CD14-positive monocyte (primary cell): Measurements from ENCODE around the gene CYP3A5. TPM values are rescaled to one million over a fixed set of nuclear protein-coding genes. Genes with fewer than 3 reads are reported as not detected.
"Not testable (repeated sequence)": the region's sequence is repeated elsewhere in the genome, so short reads cannot be mapped to it uniquely, and the experiment has no call there.

Experiments used
- DNase-seq, 3 donors: peaks; one replicate each; pipeline ENCODE4 v3.0.0-alpha.2; 2011 to 2022
- H2AFZ ChIP-seq: 2 replicates; pipeline ENCODE4 v1.6.0; 2012; ENCODE audit warnings: mild to moderate bottlenecking, low read depth, low read length, inconsistent platforms; ENCODE audit not compliant: insufficient read depth, poor library complexity, severe bottlenecking
- H3K27ac ChIP-seq, 2 donors: 1 replicate in 1 of 2; 2 replicates in 1 of 2; pipeline ENCODE4 v1.5.1; 2012 to 2013; ENCODE audit warnings: low read length in 2 of 2, control low read depth in 1 of 2, inconsistent platforms in 1 of 2, low read depth in 1 of 2, mild to moderate bottlenecking in 1 of 2
- H3K27me3 ChIP-seq, 2 donors: one replicate each; pipeline versions ENCODE4 v1.6.0 to v1.6.1; 2011 to 2013; ENCODE audit warnings: low read length in 2 of 2; ENCODE audit not compliant: control insufficient read depth in 2 of 2, insufficient read depth in 2 of 2
- H3K36me3 ChIP-seq, 2 donors: replicated peaks in 1 of 2; 1 replicate in 1 of 2; 2 replicates in 1 of 2; pipeline versions ENCODE4 v1.5.1 to v1.6.1; 2012 to 2013; ENCODE audit warnings: low read length in 2 of 2, control low read depth in 1 of 2, inconsistent platforms in 1 of 2, mild to moderate bottlenecking in 1 of 2; ENCODE audit not compliant: insufficient read depth in 2 of 2, control insufficient read depth in 1 of 2
- H3K4me1 ChIP-seq, 2 donors: 1 replicate in 1 of 2; 2 replicates in 1 of 2; pipeline versions ENCODE4 v1.5.1 to v1.6.1; 2012 to 2013; ENCODE audit warnings: low read length in 2 of 2, control low read depth in 1 of 2, inconsistent platforms in 1 of 2, mild to moderate bottlenecking in 1 of 2, moderate library complexity in 1 of 2; ENCODE audit not compliant: insufficient read depth in 2 of 2, control insufficient read depth in 1 of 2
- H3K4me2 ChIP-seq: replicated peaks from 2 replicates; pipeline ENCODE3; 2012; ENCODE audit warnings: low read length, moderate library complexity, mild to moderate bottlenecking; ENCODE audit not compliant: poor library complexity, severe bottlenecking; ENCODE audit errors: extremely low read depth
- H3K4me3 ChIP-seq, 3 experiments: fragments of 200-600 bp in 1 of 3; sonication (generic) in 1 of 3; replicated peaks in 1 of 3; 1 replicate in 2 of 3; 2 replicates in 1 of 3; pipeline ENCODE4 v1.5.1; 2011 to 2013; ENCODE audit warnings: low read length in 3 of 3, mild to moderate bottlenecking in 3 of 3, control low read depth in 2 of 3, low read depth in 2 of 3, inconsistent platforms in 1 of 3, moderate library complexity in 1 of 3
- H3K79me2 ChIP-seq: 2 replicates; pipeline ENCODE4 v1.6.0; 2012; ENCODE audit warnings: mild to moderate bottlenecking, control low read depth, inconsistent platforms, low read length, moderate library complexity; ENCODE audit not compliant: insufficient read depth
- H3K9ac ChIP-seq: 2 replicates; pipeline ENCODE4 v1.6.0; 2017; ENCODE audit warnings: low read length, mild to moderate bottlenecking; ENCODE audit not compliant: insufficient read depth, poor library complexity, severe bottlenecking
- H3K9me3 ChIP-seq, 2 donors: replicated peaks in 1 of 2; 1 replicate in 1 of 2; 2 replicates in 1 of 2; pipeline versions ENCODE4 v1.5.1 to v1.6.1; 2012 to 2013; ENCODE audit warnings: low read length in 2 of 2, control low read depth in 1 of 2; ENCODE audit not compliant: control insufficient read depth in 1 of 2, insufficient read depth in 1 of 2
- H4K20me1 ChIP-seq: 2 replicates; pipeline ENCODE4 v1.6.0; 2012; ENCODE audit warnings: mild to moderate bottlenecking, low read length, control low read depth, moderate library complexity; ENCODE audit not compliant: insufficient read depth
- H3K27ac Mint-ChIP-seq, 7 donors: one replicate each; pipeline ENCODE4 v1.8.0; 2020; ENCODE audit warnings: mild to moderate bottlenecking in 7 of 7, mixed read lengths in 7 of 7, moderate library complexity in 6 of 7, inconsistent platforms in 2 of 7
- H3K27me3 Mint-ChIP-seq, 3 donors: one replicate each; pipeline ENCODE4 v1.8.0; 2021 to 2022; ENCODE audit warnings: low read depth in 3 of 3, mild to moderate bottlenecking in 3 of 3, mixed read lengths in 3 of 3, moderate library complexity in 3 of 3, inconsistent platforms in 1 of 3
- H3K36me3 Mint-ChIP-seq, 2 donors: one replicate each; pipeline ENCODE4 v1.8.0; 2020; ENCODE audit warnings: mixed read lengths in 2 of 2, inconsistent platforms in 1 of 2, mild to moderate bottlenecking in 1 of 2
- H3K4me1 Mint-ChIP-seq: one replicate; pipeline ENCODE4 v1.8.0; 2020; ENCODE audit warnings: mild to moderate bottlenecking, mixed read lengths
- H3K4me3 Mint-ChIP-seq, 2 donors: one replicate each; pipeline ENCODE4 v1.8.0; 2020; ENCODE audit warnings: mild to moderate bottlenecking in 2 of 2, mixed read lengths in 2 of 2, moderate library complexity in 1 of 2
- H3K9me3 Mint-ChIP-seq, 7 donors: one replicate each; pipeline ENCODE4 v1.8.0; 2020 to 2022; ENCODE audit warnings: mixed read lengths in 7 of 7, mild to moderate bottlenecking in 6 of 7, moderate library complexity in 6 of 7, inconsistent platforms in 2 of 7
- CTCF ChIP-seq: fragments of 200-600 bp; IDR thresholded peaks from one replicate; pipeline ENCODE4 v1.8.0; 2022; ENCODE audit warnings: antibody characterized with exemption, mild to moderate bottlenecking
- WGBS: methylation state at CpG from one replicate; pipeline ENCODE4 v1.1.5; 2013; ENCODE audit warnings: missing lambda C conversion rate; ENCODE audit not compliant: insufficient coverage; 5-methylcytosine and 5-hydroxymethylcytosine counted together
- intact Hi-C, 2 donors: fragments of 100-400 bp; cut with micrococcal nuclease; formaldehyde crosslinking; loops; one replicate each; pipeline versions ENCODE4 v1.15.0 to v1.15.1; 2023
- polyA minus RNA-seq: library from RNA; depleted of rRNA, polyadenylated mRNA; stranded (reverse); fragments of >200 nt; gene quantifications from 2 replicates; pipeline ENCODE4 v1.2.3, GENCODE V29; 2012
- polyA plus RNA-seq, 3 donors: library from polyadenylated mRNA; depleted of rRNA in 1 of 3; unstranded in 2 of 3; stranded (reverse) in 1 of 3; fragments of 300-500 nt in 2 of 3; fragments of >200 nt in 1 of 3; fragmentation: Illumina TruSeq in 2 of 3; gene quantifications; 1 replicate in 2 of 3; 2 replicates in 1 of 3; pipeline ENCODE4 v1.2.3, GENCODE V29; 2012 to 2021
- total RNA-seq, 12 experiments: library from RNA in 1 of 12; stranded (reverse) in 1 of 12; fragments of 120-200 nt in 1 of 12; gene quantifications; one replicate each; pipeline ENCODE4 v1.2.4 and lab custom pipeline; 2013 to 2026; ENCODE audit warnings: mixed read lengths in 6 of 12, inconsistent platforms in 1 of 12

CYP3A5 gene
- total RNA-seq (2013) = 0.13 TPM
- polyA plus RNA-seq (under 1 TPM in 1 of 3 donors, not detected in 2; 0.05 TPM), polyA minus RNA-seq (not detected in 2 replicates), total RNA-seq (lab: John Stamatoyannopoulos, UW) (0 to 10.7 (median 0.12) reads per million in 11 experiments)

GRCh38 chr7:99679400-99680191 lies at the start of gene CYP3A5:
Gene CYP3A5, minus strand, starts transcription at chr7:99679996. Its CDS starts 100 bp downstream, at chr7:99679896.
- no peak within 1 kb of the TSS for H3K4me2 ChIP-seq
- H3K4me3 ChIP-seq = no peak within 1 kb of the TSS
- H4K20me1 ChIP-seq = no peaks in the 10 kb centered on the region
- Mint-ChIP-seq H3K9me3 (peaks cover 0 to 14% (median 5%) of the 10 kb centered on the region in 7 donors), H3K36me3 (no peaks in the 10 kb centered on the region), H3K27ac (no peak within 1 kb of the TSS), H3K27me3 (peaks cover 0 to 4% (median 2%) of the 10 kb centered on the region in 3 donors), H3K4me1 (no peaks in the 10 kb centered on the region), H3K4me3 (no peak within 1 kb of the TSS)
- TF ChIP-seq CTCF = no peak
- intact Hi-C loops = no loop called here
- no peak within 1 kb of the TSS for H2AFZ ChIP-seq
- H3K36me3 ChIP-seq = no peaks in the 10 kb centered on the region
- no peaks in the 10 kb centered on the region for H3K79me2 ChIP-seq
- no peak within 1 kb of the TSS for H3K27ac ChIP-seq
- H3K4me1 ChIP-seq = no peaks in the 10 kb centered on the region
- no peaks in the 10 kb centered on the region for H3K27me3 ChIP-seq
- DNase-seq = no peak
- peaks cover 0 to 3% of the 10 kb centered on the region in 2 donors for H3K9me3 ChIP-seq
- 95% methylated on average over 3 of the region's 10 CpGs for WGBS
- no peak within 1 kb of the TSS for H3K9ac ChIP-seq

DNA sequence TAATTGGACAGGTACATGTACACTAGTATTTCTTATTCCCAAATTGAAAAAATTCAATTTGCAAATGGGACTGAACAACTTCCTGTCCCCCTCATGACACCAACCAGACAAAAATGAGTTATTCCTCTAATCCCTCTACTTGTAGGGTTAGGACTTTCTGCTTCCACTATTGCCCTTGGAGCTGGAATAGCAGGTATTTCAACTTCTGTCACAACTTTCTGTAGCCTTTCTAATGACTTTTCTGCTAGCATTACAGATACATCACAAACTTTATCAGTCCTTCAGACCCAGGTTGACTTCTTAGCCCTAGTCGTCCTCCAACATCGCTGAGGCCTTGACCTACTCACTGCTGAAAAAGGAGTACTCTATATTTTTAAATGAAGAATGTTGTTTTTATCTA lies 48.8 kb upstream of the CYP3A5 start:
- no peaks in the 10 kb centered on the region for H3K4me1 ChIP-seq
- Mint-ChIP-seq H3K4me3 (no peak overlapping the region), H3K27ac (no peak overlapping the region), H3K9me3 (peaks cover 0 to 3% (median 0%) of the 10 kb centered on the region in 7 donors), H3K4me1 (peaks cover 2% of the 10 kb centered on the region), H3K27me3 (peaks cover 0 to 2% (median 1%) of the 10 kb centered on the region in 3 donors), H3K36me3 (no peaks in the 10 kb centered on the region)
- H3K27ac ChIP-seq = no peak overlapping the region
- no peak overlapping the region for H3K4me3 ChIP-seq
- intact Hi-C loops = no loop called here
- no peaks in the 10 kb centered on the region for H3K36me3 ChIP-seq
- H2AFZ ChIP-seq = no peak overlapping the region
- H3K9me3 ChIP-seq = no peaks in the 10 kb centered on the region
- no peaks in the 10 kb centered on the region for H3K27me3 ChIP-seq
- H4K20me1 ChIP-seq = no peaks in the 10 kb centered on the region
- no peak for DNase-seq
- no peak overlapping the region for H3K9ac ChIP-seq
- no peaks in the 10 kb centered on the region for H3K79me2 ChIP-seq
- TF ChIP-seq CTCF = no peak
- WGBS = no CpG with 5 or more reads among the region's 2 CpGs
- H3K4me2 ChIP-seq = no peak overlapping the region

- H3K27ac Mint-ChIP-seq, H3K9me3 ChIP-seq, H3K27ac ChIP-seq, DNase-seq, H3K36me3 ChIP-seq, H3K4me3 Mint-ChIP-seq, H3K9me3 Mint-ChIP-seq, H3K36me3 Mint-ChIP-seq, H2AFZ ChIP-seq, H4K20me1 ChIP-seq, H3K27me3 ChIP-seq, H3K79me2 ChIP-seq, H3K4me3 ChIP-seq, intact Hi-C loops, H3K4me1 ChIP-seq, H3K4me2 ChIP-seq, H3K27me3 Mint-ChIP-seq, H3K9ac ChIP-seq: not testable (repeated sequence)
- WGBS = 84% methylated on average over 6 of the region's 6 CpGs
- peaks cover 25% of the 10 kb centered on the region for H3K4me1 Mint-ChIP-seq
These were observed 43.4 kb upstream of the CYP3A5 start for GRCh38 chr7:99723201-99723600.
